ENCODE results near the gene KLF9. TPM values are rescaled to one million over a fixed set of nuclear protein-coding genes. Genes with fewer than 3 reads are reported as not detected.

Gene KLF9
- total RNA-seq, 1 experiment from 2014 or later, result 0.44 TPM

GRCh38 chr9:70340572-70340971 lies 73.9 kb downstream of the KLF9 start:
- H3K27ac ChIP-seq (ENCODE audit: low read length), result no peak overlapping the region
- H3K9me3 ChIP-seq (ENCODE audit: low read length), result no peaks in the 10 kb centered on the region
- H2AFZ ChIP-seq (ENCODE audit: low read length), result no peak overlapping the region
- TF ChIP-seq EZH2phosphoT487 (IDR thresholded peaks at IDR 0.05; ENCODE audit: borderline replicate concordance, low read length), result no peak
- TF ChIP-seq CTCF (conservative IDR thresholded peaks at IDR 0.05; ENCODE audit: low read depth, low read length), result peak; percentile 52
- TF ChIP-seq EZH2 (IDR thresholded peaks at IDR 0.05; ENCODE audit: low read length, unreplicated experiment), result no peak
- H3K4me1 ChIP-seq (ENCODE audit: insufficient read depth, low read length), result no peaks in the 10 kb centered on the region
- CTCF ChIA-PET, result no interaction called here
- no peak overlapping the region for H3K9ac ChIP-seq (ENCODE audit: low read length)
- POLR2A ChIA-PET (ENCODE audit: unreplicated experiment), result no interaction called here
- ATAC-seq (no peak), DNase-seq (peak; percentile 40)
- H3K9me2 ChIP-seq (replicated peaks; ENCODE audit: low read length), result no peaks in the 10 kb centered on the region
- intact Hi-C loops (cut with micrococcal nuclease), result loop anchor here (1.0 to 5.0 kb wide), 3 partner anchors 50 to 262 kb away; no protein-coding TSS in a partner anchor
- no peaks in the 10 kb centered on the region for H3K27me3 ChIP-seq (ENCODE audit: low read length)
- no peaks in the 10 kb centered on the region for H3F3A ChIP-seq (ENCODE audit: low read length, unreplicated experiment)
- BruUV-seq (replicated peaks), result no TSS peak
- no peaks in the 10 kb centered on the region for H3K79me2 ChIP-seq (ENCODE audit: low read length)
- no peak overlapping the region for H3K4me3 ChIP-seq (ENCODE audit: low read length)
- no peaks in the 10 kb centered on the region for H4K20me1 ChIP-seq (ENCODE audit: low read length)
- H3K4me2 ChIP-seq (ENCODE audit: low read length), result no peak overlapping the region
- no peaks in the 10 kb centered on the region for H3K36me3 ChIP-seq (ENCODE audit: low read depth, low read length)

Other genes starting within 250 kb of the KLF9 start
- gene SMC5, start 155.7 kb downstream of the KLF9 start, total RNA-seq (2014; rRNA removed), result 15.1 and 22.5 TPM in 2 replicates